Stimulated activated CD4-positive, alpha-beta T cell treated with anti-CD3 and anti-CD28 coated beads, Interleukin-4, amount 100 ng/mL, for 48 hours (primary cell): ENCODE results near the gene UTP20.
"Not testable (repeated sequence)": the region's sequence is repeated elsewhere in the genome, so short reads cannot be mapped to it uniquely, and the experiment has no call there.

ENCODE experiments used
- DNase-seq, 2 donors: peaks; one replicate each; pipeline ENCODE4 v3.0.0-alpha.2; 2020; ENCODE audit warnings: low read depth in 2 of 2

UTP20 gene

GRCh38 chr12:101327051-101327450, 47.1 kb downstream of the UTP20 start:
- DNase-seq = no peak

GRCh38 chr12:101327546-101327945, 47.6 kb downstream of the UTP20 start:
- DNase-seq = no peak

GRCh38 chr12:101328917-101329316, 49.0 kb downstream of the UTP20 start:
- no peak for DNase-seq

GRCh38 chr12:101330631-101331030, 50.7 kb downstream of the UTP20 start:
- DNase-seq = no peak

GRCh38 chr12:101336437-101336836, 56.5 kb downstream of the UTP20 start:
- no peak for DNase-seq

- no peak for DNase-seq
Measured at GRCh38 chr12:101338087-101338486, 58.2 kb downstream of the UTP20 start.

- DNase-seq = no peak
Measured at GRCh38 chr12:101343893-101344292, 64.0 kb downstream of the UTP20 start.

GRCh38 chr12:101351682-101352081, 71.8 kb downstream of the UTP20 start:
- no peak for DNase-seq

GRCh38 chr12:101356794-101357193, 76.9 kb downstream of the UTP20 start:
- DNase-seq = no peak

- DNase-seq = no peak
Measured at GRCh38 chr12:101361455-101361854, 81.5 kb downstream of the UTP20 start.

GRCh38 chr12:101368016-101368415, 88.1 kb downstream of the UTP20 start:
- no peak for DNase-seq

- DNase-seq = no peak
Measured at GRCh38 chr12:101372431-101372830, 92.5 kb downstream of the UTP20 start.

- DNase-seq = no peak
Measured at GRCh38 chr12:101375573-101375972, 95.7 kb downstream of the UTP20 start.

- DNase-seq = no peak
Measured at GRCh38 chr12:101379149-101379548, 99.2 kb downstream of the UTP20 start.

GRCh38 chr12:101391181-101391580, 111.3 kb downstream of the UTP20 start:
- DNase-seq = not testable (repeated sequence)

- no peak for DNase-seq
Measured at GRCh38 chr12:101407049-101407435, 127.1 kb downstream of the UTP20 start.

GRCh38 chr12:101407436-101408345, 127.8 kb downstream of the UTP20 start, which contains the start of gene ARL1:
Gene ARL1 (minus strand): TSS chr12:101407772. CDS start chr12:101407645, 127 bp downstream.
- DNase-seq = peak; percentile 76 to 82

GRCh38 chr12:101410169-101410568, 130.3 kb downstream of the UTP20 start:
- DNase-seq = not testable (repeated sequence)

- no peak for DNase-seq
Measured at GRCh38 chr12:101414533-101415119, 134.7 kb downstream of the UTP20 start.

GRCh38 chr12:101415228-101415627, 135.3 kb downstream of the UTP20 start:
- DNase-seq = no peak

- not testable (repeated sequence) for DNase-seq
Measured at GRCh38 chr12:101422066-101422465, 142.2 kb downstream of the UTP20 start.

- DNase-seq = no peak
Measured at GRCh38 chr12:101424620-101425019, 144.7 kb downstream of the UTP20 start.

- no peak for DNase-seq
Measured at GRCh38 chr12:101430456-101430855, 150.6 kb downstream of the UTP20 start.
